ENCODE results near the gene CD47.

The CD47 gene

GRCh38 chr3:108125153-108125543 lies 34.3 kb upstream of the CD47 start:
- no peaks in the 10 kb centered on the region for H3K4me1 ChIP-seq
- H3K36me3 ChIP-seq (replicated peaks): no peaks in the 10 kb centered on the region
- DNase-seq (ENCODE audit: low spot score in 2 of 2): no peak
- H3K9me3 ChIP-seq: no peaks in the 10 kb centered on the region
- in situ Hi-C loops (cut with MboI; ENCODE audit: low sequenced_read_pairs): no loop called here
- H3K4me3 ChIP-seq: no peak overlapping the region
- no peaks in the 10 kb centered on the region for H3K27me3 ChIP-seq (ENCODE audit: low read depth)

DNA sequence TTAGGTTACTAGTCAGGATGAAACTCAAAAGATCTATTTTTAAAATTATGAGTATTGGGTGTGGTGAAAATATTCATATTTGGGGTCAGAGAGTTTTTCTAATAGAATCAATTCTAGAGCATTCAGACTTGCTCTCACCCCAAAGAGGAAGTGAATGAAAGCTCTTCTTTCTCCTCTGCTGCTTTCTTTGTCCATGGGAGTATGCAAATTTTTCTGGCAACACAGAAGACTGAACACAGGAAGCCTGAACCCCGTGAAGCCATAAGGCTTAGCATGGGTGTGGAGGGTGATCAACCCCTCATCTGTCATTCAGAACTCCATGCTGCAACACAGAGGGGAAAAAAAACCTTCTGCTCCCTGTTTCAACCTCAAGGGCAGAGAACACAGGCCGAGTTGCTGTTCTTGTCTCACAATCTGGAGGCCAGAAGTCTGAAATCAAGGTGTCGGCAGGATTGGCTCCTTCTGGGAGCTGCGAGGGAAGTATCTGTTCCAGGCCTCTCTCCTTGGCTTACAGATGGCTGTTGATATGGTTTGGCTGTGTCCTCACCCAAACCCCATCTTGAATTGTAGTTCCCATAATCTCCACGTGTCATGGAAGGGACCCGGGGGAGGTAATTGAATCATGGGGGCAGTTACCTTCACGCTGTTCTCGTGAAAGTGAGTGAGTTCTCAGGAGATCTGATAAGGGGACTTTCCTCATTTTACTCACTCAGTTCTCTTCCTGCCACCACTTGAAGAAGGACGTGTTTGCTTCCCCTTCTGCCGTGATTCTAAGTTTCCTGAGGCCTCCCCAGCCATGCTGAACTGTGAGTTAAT lies 33.7 kb upstream of the CD47 start:
- in situ Hi-C loops (cut with MboI; ENCODE audit: low sequenced_read_pairs): no loop called here
- H3K4me1 ChIP-seq: no peaks in the 10 kb centered on the region
- H3K4me3 ChIP-seq: no peak overlapping the region
- no peak for DNase-seq (ENCODE audit: low spot score in 2 of 2)
- H3K9me3 ChIP-seq: no peaks in the 10 kb centered on the region
- H3K27me3 ChIP-seq (ENCODE audit: low read depth): no peaks in the 10 kb centered on the region
- H3K36me3 ChIP-seq (replicated peaks): no peaks in the 10 kb centered on the region

GRCh38 chr3:108123326-108123725 lies 32.5 kb upstream of the CD47 start:
- no peaks in the 10 kb centered on the region for H3K27me3 ChIP-seq (ENCODE audit: low read depth)
- no peaks in the 10 kb centered on the region for H3K9me3 ChIP-seq
- no peak overlapping the region for H3K4me3 ChIP-seq
- DNase-seq (ENCODE audit: low spot score in 2 of 2): no peak
- no peaks in the 10 kb centered on the region for H3K36me3 ChIP-seq (replicated peaks)
- H3K4me1 ChIP-seq: no peaks in the 10 kb centered on the region
- in situ Hi-C loops (cut with MboI; ENCODE audit: low sequenced_read_pairs): no loop called here

- Histone ChIP-seq H3K9me3 (no peaks in the 10 kb centered on the region), H3K36me3 (replicated peaks) (no peaks in the 10 kb centered on the region), H3K4me3 (no peak overlapping the region), H3K27me3 (ENCODE audit: low read depth) (no peaks in the 10 kb centered on the region), H3K4me1 (no peaks in the 10 kb centered on the region)
- no peak for DNase-seq (ENCODE audit: low spot score in 2 of 2)
- in situ Hi-C loops (cut with MboI; ENCODE audit: low sequenced_read_pairs): no loop called here
These were observed 31.4 kb upstream of the CD47 start for GRCh38 chr3:108122276-108122675.

DNA sequence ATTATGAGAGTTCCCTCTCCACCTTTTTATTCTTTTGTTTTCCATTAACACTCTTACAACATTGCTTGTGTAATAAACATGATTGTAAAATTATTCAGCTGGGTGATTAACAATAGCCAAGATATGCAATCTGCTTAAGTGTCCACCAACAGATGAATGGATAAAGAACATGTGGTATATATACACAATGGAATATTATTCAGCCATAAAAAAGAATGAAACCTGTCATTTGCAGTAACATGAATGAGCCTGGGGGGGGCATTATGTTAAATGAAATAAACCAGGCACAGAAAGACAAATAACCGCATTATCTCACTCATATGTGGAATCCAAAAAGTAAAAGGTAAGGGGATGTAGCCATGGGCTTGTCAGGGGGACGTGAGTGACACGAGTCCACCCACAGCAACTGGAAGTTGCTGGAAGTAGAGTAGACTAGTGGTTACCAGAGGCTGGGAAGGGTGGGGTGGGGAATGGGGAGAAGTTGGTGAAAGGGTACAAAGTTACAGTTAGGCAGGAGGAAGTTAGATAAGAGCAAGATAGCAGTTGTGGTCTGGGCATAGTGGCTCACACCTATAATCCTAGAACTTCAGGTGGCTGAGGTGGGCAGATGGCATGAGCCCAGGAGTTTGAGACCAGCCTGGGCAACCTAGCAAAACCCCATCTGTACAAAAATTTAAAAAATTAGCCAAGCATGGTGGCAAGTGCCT lies 28.7 kb upstream of the CD47 start:
- no peaks in the 10 kb centered on the region for H3K4me1 ChIP-seq
- in situ Hi-C loops (cut with MboI; ENCODE audit: low sequenced_read_pairs): no loop called here
- H3K27me3 ChIP-seq (ENCODE audit: low read depth): no peaks in the 10 kb centered on the region
- no peak for DNase-seq (ENCODE audit: low spot score in 2 of 2)
- H3K36me3 ChIP-seq (replicated peaks): no peaks in the 10 kb centered on the region
- no peak overlapping the region for H3K4me3 ChIP-seq
- no peaks in the 10 kb centered on the region for H3K9me3 ChIP-seq

- DNase-seq (ENCODE audit: low spot score in 2 of 2): no peak
- Histone ChIP-seq H3K36me3 (replicated peaks) (no peaks in the 10 kb centered on the region), H3K4me1 (no peaks in the 10 kb centered on the region), H3K4me3 (no peak overlapping the region), H3K27me3 (ENCODE audit: low read depth) (no peaks in the 10 kb centered on the region), H3K9me3 (no peaks in the 10 kb centered on the region)
- in situ Hi-C loops (cut with MboI; ENCODE audit: low sequenced_read_pairs): no loop called here
These were observed 27.4 kb upstream of the CD47 start for GRCh38 chr3:108118038-108118768.

DNA sequence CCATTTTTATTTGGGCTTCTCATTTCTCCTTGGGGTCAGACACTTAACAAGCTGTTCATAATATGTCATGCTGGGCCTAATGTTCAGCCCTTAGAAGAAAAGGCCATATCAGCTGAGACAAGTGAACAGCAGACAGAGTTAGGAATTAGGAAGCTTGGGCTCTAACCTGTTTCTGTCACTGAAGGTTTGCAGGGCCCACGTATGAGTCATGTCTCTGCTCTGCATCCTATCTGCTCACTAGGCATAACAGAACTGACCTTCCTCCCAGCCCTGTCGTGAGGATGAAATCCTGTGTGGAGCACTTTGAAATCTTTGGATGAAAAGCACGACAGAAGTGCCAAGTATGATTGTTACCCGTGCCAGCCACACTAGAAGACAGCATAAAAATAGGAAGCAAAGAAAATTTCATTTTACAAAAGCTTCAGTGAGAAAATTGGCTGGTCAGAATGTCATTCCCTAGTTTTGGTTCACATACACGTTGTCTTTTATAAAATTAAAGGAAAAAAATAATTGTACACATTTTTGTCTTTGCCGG lies 26.5 kb upstream of the CD47 start:
- Histone ChIP-seq H3K9me3 (no peaks in the 10 kb centered on the region), H3K36me3 (replicated peaks) (no peaks in the 10 kb centered on the region), H3K4me1 (no peaks in the 10 kb centered on the region), H3K4me3 (no peak overlapping the region), H3K27me3 (ENCODE audit: low read depth) (no peaks in the 10 kb centered on the region)
- DNase-seq (ENCODE audit: low spot score in 2 of 2): no peak
- in situ Hi-C loops (cut with MboI; ENCODE audit: low sequenced_read_pairs): no loop called here

DNA sequence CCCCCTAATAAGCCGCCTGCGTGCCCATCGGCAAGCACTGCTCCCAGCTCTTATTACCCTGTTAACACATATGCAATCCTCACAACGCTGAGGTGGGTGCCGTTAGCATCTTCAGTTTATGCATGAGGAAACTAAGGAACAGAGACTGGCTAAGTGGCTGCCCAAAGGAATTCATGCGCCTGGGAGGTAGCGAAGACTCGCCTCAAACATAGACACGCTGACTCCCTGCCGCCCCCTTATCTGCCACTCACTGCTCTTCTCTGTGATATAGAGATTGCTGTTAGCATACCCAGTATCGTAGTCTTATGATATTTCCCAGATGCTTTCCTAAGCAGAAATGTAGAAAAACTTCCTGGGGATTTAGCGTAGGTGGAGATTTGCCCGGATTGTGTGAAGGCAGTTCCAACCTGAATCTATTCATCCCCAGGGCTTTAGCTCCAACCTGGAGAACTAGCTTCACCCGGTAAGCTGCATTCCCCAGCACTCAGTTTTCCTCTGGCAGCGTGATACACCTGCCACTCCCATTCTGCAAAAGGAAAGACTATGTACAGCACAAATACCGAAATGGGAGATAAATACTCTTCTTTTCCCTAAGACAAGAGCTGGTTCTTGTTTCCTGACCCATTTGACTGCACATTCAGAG lies 23.7 kb upstream of the CD47 start:
- Histone ChIP-seq H3K36me3 (replicated peaks) (no peaks in the 10 kb centered on the region), H3K9me3 (no peaks in the 10 kb centered on the region), H3K27me3 (ENCODE audit: low read depth) (0 out of 2 replicates have a peak, but pooled peaks cover 3% of the 10 kb centered on the region), H3K4me3 (no peak overlapping the region), H3K4me1 (no peaks in the 10 kb centered on the region)
- in situ Hi-C loops (cut with MboI; ENCODE audit: low sequenced_read_pairs): no loop called here
- no peak for DNase-seq (ENCODE audit: low spot score in 2 of 2)

GRCh38 chr3:108113975-108114374 lies 23.1 kb upstream of the CD47 start:
- Histone ChIP-seq H3K36me3 (replicated peaks) (no peaks in the 10 kb centered on the region), H3K27me3 (ENCODE audit: low read depth) (0 out of 2 replicates have a peak, but pooled peaks cover 3% of the 10 kb centered on the region), H3K4me3 (no peak overlapping the region), H3K4me1 (no peaks in the 10 kb centered on the region), H3K9me3 (no peaks in the 10 kb centered on the region)
- in situ Hi-C loops (cut with MboI; ENCODE audit: low sequenced_read_pairs): no loop called here
- no peak for DNase-seq (ENCODE audit: low spot score in 2 of 2)

GRCh38 chr3:108110934-108111333 lies 20.1 kb upstream of the CD47 start:
- Histone ChIP-seq H3K36me3 (replicated peaks) (no peaks in the 10 kb centered on the region), H3K4me1 (no peaks in the 10 kb centered on the region), H3K9me3 (no peaks in the 10 kb centered on the region), H3K27me3 (ENCODE audit: low read depth) (0 out of 2 replicates have a peak, but pooled peaks cover 3% of the 10 kb centered on the region), H3K4me3 (no peak overlapping the region)
- DNase-seq (ENCODE audit: low spot score in 2 of 2): no peak
- in situ Hi-C loops (cut with MboI; ENCODE audit: low sequenced_read_pairs): no loop called here

DNA sequence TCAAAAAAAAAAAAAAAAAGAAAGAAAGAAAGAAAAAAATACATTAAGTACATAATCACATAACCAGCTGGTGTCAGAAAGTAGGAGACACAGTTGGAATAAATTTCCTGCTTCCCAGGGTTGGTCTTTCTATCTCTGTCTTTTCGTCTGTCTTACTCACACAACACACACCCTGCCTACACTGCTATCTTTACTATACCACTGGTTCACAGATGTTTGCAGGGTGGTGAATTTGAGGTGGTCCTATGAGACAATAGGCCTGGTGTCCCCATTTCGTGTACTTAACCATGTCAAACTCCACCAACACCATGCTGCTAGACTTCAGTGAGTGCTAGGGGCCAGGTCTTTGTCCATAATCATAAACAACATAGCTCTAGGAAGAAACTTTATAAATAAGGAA lies 17.6 kb upstream of the CD47 start:
- no peak for DNase-seq (ENCODE audit: low spot score in 2 of 2)
- Histone ChIP-seq H3K4me1 (no peaks in the 10 kb centered on the region), H3K4me3 (no peak overlapping the region), H3K36me3 (replicated peaks) (no peaks in the 10 kb centered on the region), H3K9me3 (no peaks in the 10 kb centered on the region), H3K27me3 (ENCODE audit: low read depth) (peaks cover 5% of the 10 kb centered on the region; the same call in 1 of the 2 replicates)
- in situ Hi-C loops (cut with MboI; ENCODE audit: low sequenced_read_pairs): no loop called here

GRCh38 chr3:108106449-108106848 lies 15.6 kb upstream of the CD47 start:
- in situ Hi-C loops (cut with MboI; ENCODE audit: low sequenced_read_pairs): no loop called here
- Histone ChIP-seq H3K4me1 (no peaks in the 10 kb centered on the region), H3K4me3 (no peak overlapping the region), H3K36me3 (replicated peaks) (no peaks in the 10 kb centered on the region), H3K27me3 (ENCODE audit: low read depth) (peaks cover 5% of the 10 kb centered on the region; the same call in 1 of the 2 replicates), H3K9me3 (no peaks in the 10 kb centered on the region)
- no peak for DNase-seq (ENCODE audit: low spot score in 2 of 2)

GRCh38 chr3:108106031-108106430 lies 15.2 kb upstream of the CD47 start:
- H3K9me3 ChIP-seq: no peaks in the 10 kb centered on the region
- no peaks in the 10 kb centered on the region for H3K4me1 ChIP-seq
- no peaks in the 10 kb centered on the region for H3K36me3 ChIP-seq (replicated peaks)
- in situ Hi-C loops (cut with MboI; ENCODE audit: low sequenced_read_pairs): no loop called here
- no peak overlapping the region for H3K4me3 ChIP-seq
- DNase-seq (ENCODE audit: low spot score in 2 of 2): no peak
- peaks cover 5% of the 10 kb centered on the region; the same call in 1 of the 2 replicates for H3K27me3 ChIP-seq (ENCODE audit: low read depth)

Measured in HAP-1 (cell line).